ENCODE data around the gene CCDC18. TPM values are rescaled to one million over a fixed set of nuclear protein-coding genes. Genes with fewer than 3 reads are reported as not detected.
"Not testable (repeated sequence)": the region's sequence is repeated elsewhere in the genome, so short reads cannot be mapped to it uniquely, and the experiment has no call there.

The CCDC18 gene
- total RNA-seq, 1 experiment from 2014 or later: 6.5 TPM

- in situ Hi-C loops (cut with HindIII; ENCODE audit: low pct_unique_long_range_greater_than_20kb, low sequenced_read_pairs): no loop called here
- DNase-seq (ENCODE audit: low read depth): no peak
These were observed 82.1 kb downstream of the CCDC18 start for GRCh38 chr1:93262645-93263044.

DNA sequence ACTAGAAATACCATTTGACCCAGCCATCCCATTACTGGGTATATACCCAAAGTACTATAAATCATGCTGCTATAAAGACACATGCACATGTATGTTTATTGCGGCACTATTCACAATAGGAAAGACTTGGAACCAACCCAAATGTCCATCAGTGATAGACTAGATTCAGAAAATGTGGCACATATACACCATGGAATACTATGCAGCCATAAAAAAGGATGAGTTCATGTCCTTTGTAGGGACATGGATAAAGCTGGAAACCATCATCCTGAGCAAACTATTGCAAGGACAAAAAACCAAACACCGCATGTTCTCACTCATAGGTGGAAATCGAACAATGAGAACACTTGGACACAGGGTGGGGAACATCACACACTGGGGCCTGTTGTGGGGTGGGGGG, 88.4 kb downstream of the CCDC18 start:
- DNase-seq (ENCODE audit: low read depth); in situ Hi-C loops (cut with HindIII; ENCODE audit: low pct_unique_long_range_greater_than_20kb, low sequenced_read_pairs): not testable (repeated sequence)

GRCh38 chr1:93275262-93275633, 94.7 kb downstream of the CCDC18 start:
- DNase-seq (ENCODE audit: low read depth); in situ Hi-C loops (cut with HindIII; ENCODE audit: low pct_unique_long_range_greater_than_20kb, low sequenced_read_pairs): not testable (repeated sequence)

- in situ Hi-C loops (cut with HindIII; ENCODE audit: low pct_unique_long_range_greater_than_20kb, low sequenced_read_pairs): no loop called here
- DNase-seq (ENCODE audit: low read depth): peak; percentile 77
These were observed 95.2 kb downstream of the CCDC18 start for GRCh38 chr1:93275634-93276295.

DNA sequence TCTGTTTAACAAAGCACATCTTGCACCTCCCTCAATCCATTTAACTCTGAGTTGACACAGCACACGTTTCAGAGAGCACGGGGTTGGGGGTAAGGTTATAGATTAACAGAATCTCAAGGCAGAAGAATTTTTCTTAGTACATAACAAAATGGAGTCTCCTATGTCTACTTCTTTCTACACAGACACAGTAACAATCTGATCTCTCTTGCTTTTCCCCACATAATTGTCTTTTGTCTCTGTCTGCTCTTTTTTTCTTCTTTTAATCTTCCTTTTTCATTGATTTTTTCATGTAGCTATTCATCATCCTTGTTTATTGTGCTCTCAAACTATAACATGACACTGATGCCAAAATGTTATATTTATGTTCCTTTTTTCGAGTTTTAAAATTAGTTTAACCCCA, 97.0 kb downstream of the CCDC18 start:
- DNase-seq (ENCODE audit: low read depth): peak; percentile 25
- in situ Hi-C loops (cut with HindIII; ENCODE audit: low pct_unique_long_range_greater_than_20kb, low sequenced_read_pairs): not testable (repeated sequence)

DNA sequence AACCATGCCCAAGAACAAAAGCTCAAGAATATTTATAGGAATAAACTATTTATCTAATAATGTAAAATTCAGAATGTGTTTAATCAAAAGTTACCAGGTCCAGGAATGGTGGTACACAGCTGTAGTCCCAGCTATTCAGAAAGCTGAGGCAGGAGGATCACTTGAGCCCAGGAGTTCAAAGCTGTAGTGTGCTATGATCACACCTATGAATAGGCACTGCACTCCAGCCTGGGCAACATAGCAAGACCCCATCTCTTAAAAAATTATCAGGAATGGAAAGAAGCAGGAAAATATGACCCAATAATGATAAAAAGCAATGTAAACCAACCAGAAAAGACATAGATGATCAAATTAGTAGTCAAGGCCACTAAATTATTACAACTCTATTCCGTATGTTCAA, 103.0 kb downstream of the CCDC18 start:
- DNase-seq (ENCODE audit: low read depth): no peak

DNA sequence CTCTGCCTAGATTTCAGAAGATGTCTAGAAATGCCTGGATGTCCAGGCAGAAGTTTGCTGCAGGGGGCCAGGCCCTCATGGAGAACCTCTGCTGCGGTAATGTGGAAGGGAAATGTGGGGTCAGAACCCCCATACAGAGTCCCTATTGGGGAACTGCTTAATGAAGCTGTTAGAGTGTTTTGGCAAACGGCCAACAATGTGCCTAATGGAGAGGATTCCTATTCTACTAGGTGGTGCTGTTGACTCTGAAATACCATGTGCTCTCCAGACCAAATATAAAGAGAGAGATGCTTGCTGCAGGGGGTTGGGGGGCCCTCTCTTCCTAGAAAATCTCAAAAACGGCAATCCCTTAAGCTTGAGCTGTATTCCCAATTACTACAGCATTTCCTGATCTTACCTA, 108.0 kb downstream of the CCDC18 start:
- in situ Hi-C loops (cut with HindIII; ENCODE audit: low pct_unique_long_range_greater_than_20kb, low sequenced_read_pairs): no loop called here
- no peak for DNase-seq (ENCODE audit: low read depth)

More for the DNA sequence above, 103.0 kb downstream of the CCDC18 start:
- in situ Hi-C loops (cut with HindIII; ENCODE audit: low pct_unique_long_range_greater_than_20kb, low sequenced_read_pairs): no loop called here

DNA sequence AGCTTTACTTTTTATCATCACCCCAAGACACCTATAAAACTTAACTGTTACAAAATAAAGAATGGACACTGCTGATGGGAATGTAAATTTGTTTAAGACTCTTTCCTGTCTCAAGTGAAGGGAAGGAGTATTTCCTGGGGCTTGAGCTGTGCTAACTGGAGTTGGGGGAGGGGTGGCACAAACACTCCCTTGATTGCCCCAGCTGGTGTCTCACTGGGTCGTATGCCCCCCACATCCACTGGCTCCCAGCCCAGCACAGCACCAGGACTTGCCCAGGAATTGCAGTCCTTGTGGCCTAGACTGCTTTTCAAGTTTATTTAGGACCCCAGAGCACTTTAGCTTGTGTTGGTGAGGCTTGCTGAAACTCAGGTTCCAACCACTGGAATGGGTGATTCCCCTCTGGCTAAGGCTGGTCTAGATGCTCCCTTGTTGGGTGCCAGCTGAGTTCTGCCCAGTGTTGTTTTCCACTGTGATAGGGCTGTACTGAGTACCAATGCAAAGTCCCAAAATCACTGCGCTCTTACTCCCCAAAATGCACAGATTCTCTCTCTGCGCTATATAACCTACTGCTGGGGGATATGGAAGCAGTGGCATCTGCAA, 116.1 kb downstream of the CCDC18 start:
- in situ Hi-C loops (cut with HindIII; ENCODE audit: low pct_unique_long_range_greater_than_20kb, low sequenced_read_pairs): no loop called here
- DNase-seq (ENCODE audit: low read depth): no peak

DNA sequence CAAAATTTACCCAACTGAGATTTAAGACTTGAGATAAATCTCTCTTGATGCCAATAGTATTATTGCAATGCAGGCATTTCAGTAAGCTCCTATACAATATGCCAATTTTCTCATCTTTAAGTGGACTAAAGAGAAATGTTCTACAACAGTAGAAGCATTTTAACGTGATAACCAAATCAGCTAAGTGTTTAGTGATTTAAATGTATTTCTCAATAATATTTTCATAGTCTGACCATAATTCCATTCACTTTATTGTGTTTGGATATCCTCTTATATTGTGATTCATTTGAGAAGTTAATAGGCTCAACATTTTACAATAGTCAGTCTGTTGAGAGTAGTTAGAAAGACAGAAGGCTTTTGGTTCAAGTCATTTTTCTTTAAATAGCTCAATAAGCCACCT, 120.6 kb downstream of the CCDC18 start:
- DNase-seq (ENCODE audit: low read depth): no peak
- in situ Hi-C loops (cut with HindIII; ENCODE audit: low pct_unique_long_range_greater_than_20kb, low sequenced_read_pairs): no loop called here

GRCh38 chr1:93302078-93302477, 121.6 kb downstream of the CCDC18 start:
- in situ Hi-C loops (cut with HindIII; ENCODE audit: low pct_unique_long_range_greater_than_20kb, low sequenced_read_pairs): no loop called here
- no peak for DNase-seq (ENCODE audit: low read depth)

DNA sequence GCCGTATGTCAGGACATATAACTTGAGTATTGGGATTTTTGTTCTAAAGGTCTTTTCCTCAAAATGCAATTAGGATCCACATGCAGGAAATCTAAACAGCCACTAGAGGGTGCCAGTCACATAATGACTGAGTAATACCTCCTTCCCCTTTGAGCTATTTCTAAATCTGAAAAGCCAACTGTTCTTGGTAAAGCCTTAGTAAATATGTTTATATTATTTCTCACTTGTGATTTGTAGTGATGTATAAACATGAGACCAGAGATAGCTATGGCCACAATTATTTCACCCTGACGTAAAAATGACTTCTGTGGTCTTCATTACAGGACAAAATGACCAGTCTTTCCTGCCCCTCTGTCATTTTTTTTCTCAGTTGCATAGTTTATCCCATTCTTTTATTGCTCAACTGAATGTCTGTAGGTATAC, 124.2 kb downstream of the CCDC18 start:
- in situ Hi-C loops (cut with HindIII; ENCODE audit: low pct_unique_long_range_greater_than_20kb, low sequenced_read_pairs): no loop called here

GRCh38 chr1:93306920-93307319, 126.4 kb downstream of the CCDC18 start:
- in situ Hi-C loops (cut with HindIII; ENCODE audit: low pct_unique_long_range_greater_than_20kb, low sequenced_read_pairs): no loop called here

More for the DNA sequence above, 124.2 kb downstream of the CCDC18 start:
- DNase-seq (ENCODE audit: low read depth): peak; percentile 28

GRCh38 chr1:93313026-93313425, 132.5 kb downstream of the CCDC18 start:
- in situ Hi-C loops (cut with HindIII; ENCODE audit: low pct_unique_long_range_greater_than_20kb, low sequenced_read_pairs): no loop called here
- DNase-seq (ENCODE audit: low read depth): no peak

More at GRCh38 chr1:93306920-93307319, 126.4 kb downstream of the CCDC18 start:
- DNase-seq (ENCODE audit: low read depth): no peak

GRCh38 chr1:93317207-93317606, 136.7 kb downstream of the CCDC18 start:
- in situ Hi-C loops (cut with HindIII; ENCODE audit: low pct_unique_long_range_greater_than_20kb, low sequenced_read_pairs): no loop called here
- DNase-seq (ENCODE audit: low read depth): no peak

DNA sequence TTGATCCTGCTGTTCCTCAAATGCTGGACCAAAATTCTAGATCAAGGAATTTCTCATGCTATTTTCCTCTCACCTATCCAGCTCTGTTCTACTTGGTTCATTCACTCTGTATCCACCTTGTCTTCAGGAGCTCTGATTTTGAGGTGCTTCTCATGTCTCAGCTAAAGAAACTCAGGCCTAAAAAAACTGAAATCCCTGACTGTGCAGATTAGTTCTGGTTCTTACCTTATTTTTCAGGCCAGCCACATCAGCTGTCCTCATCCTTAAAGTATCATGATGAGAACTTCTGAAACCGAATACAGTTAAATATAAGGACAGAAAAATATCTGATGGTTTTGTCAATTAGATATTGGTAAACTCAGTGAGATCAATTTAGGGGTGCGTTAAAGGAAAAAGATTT, 137.4 kb downstream of the CCDC18 start:
- in situ Hi-C loops (cut with HindIII; ENCODE audit: low pct_unique_long_range_greater_than_20kb, low sequenced_read_pairs): no loop called here
- DNase-seq (ENCODE audit: low read depth): no peak

GRCh38 chr1:93321720-93322119, 141.2 kb downstream of the CCDC18 start:
- no peak for DNase-seq (ENCODE audit: low read depth)
- in situ Hi-C loops (cut with HindIII; ENCODE audit: low pct_unique_long_range_greater_than_20kb, low sequenced_read_pairs): no loop called here

GRCh38 chr1:93322349-93322748, 141.8 kb downstream of the CCDC18 start:
- DNase-seq (ENCODE audit: low read depth): no peak
- in situ Hi-C loops (cut with HindIII; ENCODE audit: low pct_unique_long_range_greater_than_20kb, low sequenced_read_pairs): no loop called here

DNA sequence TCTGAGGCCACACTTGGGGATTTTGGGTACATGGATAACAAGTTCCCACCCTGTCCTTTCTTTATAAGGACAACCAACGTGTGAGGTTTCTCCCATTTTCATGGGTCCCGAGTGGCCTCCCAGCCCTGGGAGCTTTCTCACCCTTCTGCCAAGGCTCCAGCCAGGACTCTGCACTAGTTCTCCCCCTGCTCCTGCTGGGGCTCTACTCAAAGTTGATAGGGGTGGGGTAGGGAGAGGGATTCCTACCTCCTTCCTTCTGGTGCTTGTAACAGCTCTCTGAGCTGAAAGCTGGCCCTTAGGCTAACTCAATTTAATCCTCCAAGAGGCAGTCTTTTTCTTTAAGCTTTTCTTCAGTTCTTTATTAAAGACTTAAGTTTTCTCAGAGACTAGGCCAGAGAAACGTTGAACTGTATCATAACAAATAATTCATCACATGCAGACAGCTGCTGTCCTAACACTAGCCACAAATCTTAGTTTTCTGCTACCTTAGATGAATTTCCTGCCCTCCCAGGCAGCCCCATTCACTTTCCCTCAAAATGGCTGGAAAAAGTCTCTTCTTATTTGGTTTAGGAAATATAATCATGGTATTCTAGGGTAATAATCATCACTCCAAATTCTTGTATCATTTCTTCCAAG, 142.8 kb downstream of the CCDC18 start:
- in situ Hi-C loops (cut with HindIII; ENCODE audit: low pct_unique_long_range_greater_than_20kb, low sequenced_read_pairs): no loop called here
- DNase-seq (ENCODE audit: low read depth): no peak

Data from Caki2 (cell line).